MM.1S (cell line): ENCODE results near the gene ANK2.

Experiments
- DNase-seq: peaks from one replicate; pipeline ENCODE4 v3.0.0-alpha.2; 2015
- H2AFZ ChIP-seq: fragments of 300-600 bp; sonication (generic); 2 replicates; pipeline ENCODE4 v1.6.0; 2016; ENCODE audit warnings: antibody characterized with exemption, low read length
- H3F3A ChIP-seq: fragments of 300-600 bp; sonication (generic); 2 replicates; pipeline ENCODE4 v1.6.1; 2016; ENCODE audit warnings: mild to moderate bottlenecking, antibody characterized with exemption, low read length, moderate library complexity, mixed read lengths; ENCODE audit not compliant: insufficient read depth
- H3K27ac ChIP-seq: fragments of 300-600 bp; sonication (generic); 2 replicates; pipeline ENCODE4 v1.5.1; 2016; ENCODE audit warnings: mild to moderate bottlenecking, low read length
- H3K27me3 ChIP-seq: fragments of 300-600 bp; sonication (generic); replicated peaks from 2 replicates; pipeline ENCODE4 v1.6.0; 2016; ENCODE audit warnings: low read length; ENCODE audit not compliant: insufficient read depth
- H3K36me3 ChIP-seq: fragments of 300-600 bp; sonication (generic); replicated peaks from 2 replicates; pipeline ENCODE4 v1.6.1; 2016; ENCODE audit warnings: mild to moderate bottlenecking, low read length, mixed read lengths; ENCODE audit not compliant: insufficient read depth
- H3K4me1 ChIP-seq: fragments of 300-600 bp; sonication (generic); 2 replicates; pipeline ENCODE4 v1.6.1; 2016; ENCODE audit warnings: low read length, mixed read lengths
- H3K4me2 ChIP-seq: fragments of 300-600 bp; sonication (generic); 2 replicates; pipeline ENCODE4 v1.6.0; 2016; ENCODE audit warnings: low read depth, low read length
- H3K4me3 ChIP-seq: fragments of 300-600 bp; sonication (generic); 2 replicates; pipeline ENCODE4 v1.5.1; 2016; ENCODE audit warnings: low read length, mixed read lengths
- H3K79me2 ChIP-seq: fragments of 300-600 bp; sonication (generic); 2 replicates; pipeline ENCODE4 v1.6.1; 2016; ENCODE audit warnings: mixed run types, low read length, mixed read lengths
- H3K9ac ChIP-seq: fragments of 300-600 bp; sonication (generic); 2 replicates; pipeline ENCODE4 v1.6.1; 2016; ENCODE audit warnings: low read length, mixed read lengths
- H3K9me2 ChIP-seq: fragments of 300-600 bp; sonication (generic); replicated peaks from 2 replicates; pipeline ENCODE4 v1.6.1; 2016; ENCODE audit warnings: mild to moderate bottlenecking, low read length, mixed read lengths; ENCODE audit not compliant: insufficient read depth
- H3K9me3 ChIP-seq: fragments of 300-600 bp; sonication (generic); replicated peaks from 2 replicates; pipeline ENCODE4 v1.6.1; 2016; ENCODE audit warnings: mild to moderate bottlenecking, low read length, mixed read lengths; ENCODE audit not compliant: insufficient read depth
- H4K20me1 ChIP-seq: fragments of 300-600 bp; sonication (generic); 2 replicates; pipeline ENCODE4 v1.6.1; 2016; ENCODE audit warnings: mild to moderate bottlenecking, low read length, moderate library complexity, mixed read lengths; ENCODE audit not compliant: insufficient read depth
- EZH2 ChIP-seq: fragments of 300-600 bp; sonication (generic); optimal IDR thresholded peaks from 2 replicates; pipeline ENCODE3; 2017; ENCODE audit warnings: low read depth, mild to moderate bottlenecking, antibody characterized with exemption, low read length, mixed read lengths
- EZH2phosphoT487 ChIP-seq: fragments of 300-600 bp; sonication (generic); IDR thresholded peaks from 2 replicates; pipeline ENCODE4 v1.6.1; 2018; ENCODE audit warnings: antibody characterized with exemption, low read length
- TF ChIP-seq, protein P1 (sequence below): fragments of 300-600 bp; sonication (generic); IDR thresholded peaks from 2 replicates; pipeline ENCODE4 v1.5.1; 2016; ENCODE audit warnings: antibody characterized with exemption, low read length, mixed read lengths

ANK2 gene

DNA sequence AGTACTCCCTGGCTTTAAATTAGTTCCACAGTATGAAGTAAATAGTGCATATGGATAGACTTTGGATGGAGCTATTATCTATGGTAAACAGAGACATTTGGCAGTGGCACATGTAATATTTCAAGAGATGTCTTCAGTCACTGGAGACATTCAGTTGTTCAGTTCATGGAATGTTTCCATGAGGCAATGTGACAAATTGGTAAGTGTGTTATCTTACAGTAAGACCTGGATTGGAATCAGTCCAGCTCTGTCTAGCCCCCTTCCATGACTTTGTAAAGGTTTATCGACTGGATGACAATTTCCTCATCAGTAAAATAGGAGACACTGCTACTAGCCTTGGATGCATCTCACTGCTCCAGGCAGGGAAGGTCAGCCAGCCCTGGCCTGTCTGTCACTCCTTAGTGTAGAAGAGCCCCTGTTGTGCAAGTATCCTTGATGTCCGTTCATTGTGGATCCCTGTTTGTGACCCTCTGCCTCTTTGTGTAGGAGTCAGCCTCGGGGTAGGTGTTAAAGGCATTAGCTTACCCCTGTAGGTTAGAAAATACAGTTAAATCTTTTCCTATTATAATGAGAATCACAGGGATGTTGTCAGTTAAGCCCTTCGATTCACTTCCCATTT, 335.9 kb downstream of the ANK2 start:
- no peaks in the 10 kb centered on the region for H3F3A ChIP-seq
- no peaks in the 10 kb centered on the region for H3K79me2 ChIP-seq
- no peak overlapping the region for H3K4me3 ChIP-seq
- DNase-seq, result no peak
- TF ChIP-seq, protein P1, sequence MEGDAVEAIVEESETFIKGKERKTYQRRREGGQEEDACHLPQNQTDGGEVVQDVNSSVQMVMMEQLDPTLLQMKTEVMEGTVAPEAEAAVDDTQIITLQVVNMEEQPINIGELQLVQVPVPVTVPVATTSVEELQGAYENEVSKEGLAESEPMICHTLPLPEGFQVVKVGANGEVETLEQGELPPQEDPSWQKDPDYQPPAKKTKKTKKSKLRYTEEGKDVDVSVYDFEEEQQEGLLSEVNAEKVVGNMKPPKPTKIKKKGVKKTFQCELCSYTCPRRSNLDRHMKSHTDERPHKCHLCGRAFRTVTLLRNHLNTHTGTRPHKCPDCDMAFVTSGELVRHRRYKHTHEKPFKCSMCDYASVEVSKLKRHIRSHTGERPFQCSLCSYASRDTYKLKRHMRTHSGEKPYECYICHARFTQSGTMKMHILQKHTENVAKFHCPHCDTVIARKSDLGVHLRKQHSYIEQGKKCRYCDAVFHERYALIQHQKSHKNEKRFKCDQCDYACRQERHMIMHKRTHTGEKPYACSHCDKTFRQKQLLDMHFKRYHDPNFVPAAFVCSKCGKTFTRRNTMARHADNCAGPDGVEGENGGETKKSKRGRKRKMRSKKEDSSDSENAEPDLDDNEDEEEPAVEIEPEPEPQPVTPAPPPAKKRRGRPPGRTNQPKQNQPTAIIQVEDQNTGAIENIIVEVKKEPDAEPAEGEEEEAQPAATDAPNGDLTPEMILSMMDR, result no peak
- TF ChIP-seq EZH2phosphoT487, result no peak
- no peak for TF ChIP-seq EZH2
- no peak overlapping the region for H3K9ac ChIP-seq
- H4K20me1 ChIP-seq, result no peaks in the 10 kb centered on the region
- no peak overlapping the region for H3K27ac ChIP-seq
- H3K27me3 ChIP-seq, result no peaks in the 10 kb centered on the region
- no peaks in the 10 kb centered on the region for H3K4me1 ChIP-seq
- H3K36me3 ChIP-seq, result no peaks in the 10 kb centered on the region
- no peaks in the 10 kb centered on the region for H3K9me3 ChIP-seq
- no peak overlapping the region for H2AFZ ChIP-seq
- no peaks in the 10 kb centered on the region for H3K9me2 ChIP-seq
- no peak overlapping the region for H3K4me2 ChIP-seq

DNA sequence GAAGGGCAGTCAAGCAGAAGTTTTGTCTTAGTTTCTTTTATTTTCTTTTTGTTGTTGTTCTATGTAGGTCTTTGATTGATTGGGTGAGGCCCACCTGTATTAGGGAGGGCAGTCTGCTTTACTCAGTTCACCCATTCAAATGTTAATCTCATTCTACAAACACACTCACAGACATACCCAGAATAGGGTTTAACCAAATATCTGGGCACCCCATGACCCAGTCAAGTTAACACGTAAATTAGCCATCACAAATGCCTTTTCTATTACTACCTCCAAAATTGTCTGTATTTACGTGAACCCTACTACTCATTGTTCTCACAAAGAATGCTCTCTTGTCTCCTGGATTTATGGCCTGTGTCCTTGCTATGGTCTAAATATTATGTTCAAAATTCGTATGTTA, 339.7 kb downstream of the ANK2 start:
- Histone ChIP-seq H3K36me3 (no peaks in the 10 kb centered on the region), H3K9me3 (no peaks in the 10 kb centered on the region), H3K9me2 (no peaks in the 10 kb centered on the region), H3K9ac (no peak overlapping the region), H3K27ac (no peak overlapping the region), H4K20me1 (no peaks in the 10 kb centered on the region), H2AFZ (no peak overlapping the region), H3F3A (no peaks in the 10 kb centered on the region), H3K79me2 (no peaks in the 10 kb centered on the region), H3K4me3 (no peak overlapping the region), H3K4me1 (no peaks in the 10 kb centered on the region), H3K4me2 (no peak overlapping the region), H3K27me3 (no peaks in the 10 kb centered on the region)
- TF ChIP-seq EZH2, result no peak
- DNase-seq, result no peak

DNA sequence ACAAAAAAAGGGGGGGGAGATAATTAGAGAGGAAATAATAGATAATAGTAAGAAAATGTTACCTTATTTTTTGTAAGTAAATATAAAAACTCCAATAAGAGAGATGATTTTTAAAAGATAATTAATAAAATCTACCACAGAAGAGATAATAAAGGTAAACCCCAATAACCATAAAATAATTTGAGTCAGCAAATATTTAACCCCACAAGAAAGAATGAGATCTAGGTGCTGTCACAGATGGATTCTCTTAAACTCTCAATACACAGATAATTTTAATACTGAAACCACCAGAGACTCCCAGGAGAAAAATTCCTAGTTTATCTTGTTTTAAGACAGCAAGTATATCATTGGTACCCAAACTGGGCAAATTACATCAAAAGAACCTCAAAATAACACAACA, 341.4 kb downstream of the ANK2 start:
- Histone ChIP-seq H3K79me2 (no peaks in the 10 kb centered on the region), H3K4me1 (no peaks in the 10 kb centered on the region), H3K4me3 (no peak overlapping the region), H3K4me2 (no peak overlapping the region), H3K27me3 (no peaks in the 10 kb centered on the region), H3F3A (no peaks in the 10 kb centered on the region), H3K9ac (no peak overlapping the region), H2AFZ (no peak overlapping the region), H4K20me1 (no peaks in the 10 kb centered on the region), H3K36me3 (no peaks in the 10 kb centered on the region), H3K9me3 (no peaks in the 10 kb centered on the region), H3K9me2 (no peaks in the 10 kb centered on the region), H3K27ac (no peak overlapping the region)
- TF ChIP-seq EZH2phosphoT487 (no peak), EZH2 (no peak)
- TF ChIP-seq, protein P1, result no peak
- no peak for DNase-seq

DNA sequence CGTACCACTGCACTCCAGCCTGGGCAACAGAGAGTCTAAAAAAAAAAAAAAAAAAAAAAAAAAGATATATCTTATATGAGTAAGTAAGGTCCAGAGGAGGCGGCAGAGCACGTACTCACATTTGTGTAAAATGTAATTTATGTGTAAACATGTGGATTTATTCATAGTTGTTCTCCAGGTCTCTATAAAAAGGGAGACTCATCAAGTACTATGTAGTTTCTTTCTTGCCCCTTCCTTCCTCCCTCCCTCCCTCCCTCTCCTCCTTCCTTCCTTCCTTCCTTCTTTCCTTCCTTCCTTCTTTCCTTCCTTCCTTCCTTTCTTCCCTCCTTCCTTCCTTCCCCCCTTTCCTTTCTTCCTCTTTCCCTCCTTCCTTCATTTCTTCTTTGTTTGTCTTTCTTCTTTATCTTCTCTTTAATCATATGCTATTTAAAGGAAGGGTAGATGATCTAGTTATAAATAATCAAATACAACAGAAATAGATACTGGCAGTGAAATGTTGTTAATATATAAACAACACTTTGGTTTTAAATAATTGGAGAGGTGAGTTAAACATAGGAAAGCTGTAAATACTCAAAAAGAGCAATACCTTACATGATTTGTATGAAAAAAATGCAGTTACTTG, 344.8 kb downstream of the ANK2 start:
- H3K27ac ChIP-seq, result no peak overlapping the region
- H3K4me3 ChIP-seq, result no peak overlapping the region
- H3K9ac ChIP-seq, result no peak overlapping the region
- TF ChIP-seq EZH2phosphoT487, result no peak
- no peak for TF ChIP-seq EZH2
- TF ChIP-seq, protein P1, result no peak
- no peaks in the 10 kb centered on the region for H3K36me3 ChIP-seq
- no peaks in the 10 kb centered on the region for H3K27me3 ChIP-seq
- H3K4me1 ChIP-seq, result no peaks in the 10 kb centered on the region
- no peaks in the 10 kb centered on the region for H4K20me1 ChIP-seq
- DNase-seq, result no peak
- H3K9me3 ChIP-seq, result no peaks in the 10 kb centered on the region
- H3K79me2 ChIP-seq, result no peaks in the 10 kb centered on the region
- no peak overlapping the region for H2AFZ ChIP-seq
- H3F3A ChIP-seq, result no peaks in the 10 kb centered on the region
- no peaks in the 10 kb centered on the region for H3K9me2 ChIP-seq
- no peak overlapping the region for H3K4me2 ChIP-seq
